ENCODE measurements around the gene CD163L1.

DNA sequence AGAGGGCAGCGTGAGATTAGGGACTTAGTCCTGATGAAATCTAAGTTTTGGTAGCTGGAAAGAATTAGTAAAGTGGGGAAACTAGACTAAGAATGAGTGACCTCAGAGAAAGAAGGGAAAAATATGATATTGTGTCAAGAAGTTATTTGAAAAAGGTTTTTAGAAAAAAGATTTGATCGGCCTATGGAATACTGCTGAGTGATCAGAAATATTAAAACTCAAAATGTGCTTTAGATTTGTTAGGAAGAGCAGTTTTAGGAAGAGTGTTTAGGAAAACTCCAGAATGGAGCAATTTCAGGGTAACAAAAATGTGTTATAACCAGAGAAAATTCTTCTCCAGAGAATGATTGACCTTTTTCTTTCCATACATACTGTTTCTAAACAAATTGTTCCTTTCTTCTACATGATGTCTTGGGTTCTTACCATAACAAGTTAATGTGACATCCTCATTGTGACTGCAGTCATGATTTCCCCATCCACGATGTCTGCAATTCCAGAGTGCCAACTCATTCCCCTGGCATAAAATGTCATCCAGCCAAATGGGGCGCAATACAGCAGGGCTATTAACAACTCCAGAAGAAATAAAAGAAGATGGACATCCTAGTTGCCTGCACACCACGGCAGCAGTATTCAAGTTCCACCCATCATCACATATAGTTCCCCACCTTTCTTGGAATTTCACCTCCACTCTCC is 11.8 kb downstream of the CD163L1 start:
- TF ChIP-seq, protein P1, sequence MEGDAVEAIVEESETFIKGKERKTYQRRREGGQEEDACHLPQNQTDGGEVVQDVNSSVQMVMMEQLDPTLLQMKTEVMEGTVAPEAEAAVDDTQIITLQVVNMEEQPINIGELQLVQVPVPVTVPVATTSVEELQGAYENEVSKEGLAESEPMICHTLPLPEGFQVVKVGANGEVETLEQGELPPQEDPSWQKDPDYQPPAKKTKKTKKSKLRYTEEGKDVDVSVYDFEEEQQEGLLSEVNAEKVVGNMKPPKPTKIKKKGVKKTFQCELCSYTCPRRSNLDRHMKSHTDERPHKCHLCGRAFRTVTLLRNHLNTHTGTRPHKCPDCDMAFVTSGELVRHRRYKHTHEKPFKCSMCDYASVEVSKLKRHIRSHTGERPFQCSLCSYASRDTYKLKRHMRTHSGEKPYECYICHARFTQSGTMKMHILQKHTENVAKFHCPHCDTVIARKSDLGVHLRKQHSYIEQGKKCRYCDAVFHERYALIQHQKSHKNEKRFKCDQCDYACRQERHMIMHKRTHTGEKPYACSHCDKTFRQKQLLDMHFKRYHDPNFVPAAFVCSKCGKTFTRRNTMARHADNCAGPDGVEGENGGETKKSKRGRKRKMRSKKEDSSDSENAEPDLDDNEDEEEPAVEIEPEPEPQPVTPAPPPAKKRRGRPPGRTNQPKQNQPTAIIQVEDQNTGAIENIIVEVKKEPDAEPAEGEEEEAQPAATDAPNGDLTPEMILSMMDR (IDR thresholded peaks at IDR 0.05; ENCODE audit: low read depth, low read length): no peak
- TF ChIP-seq MYC (IDR thresholded peaks at IDR 0.05; ENCODE audit: low read depth, low read length): no peak
- TF ChIP-seq, protein P2, sequence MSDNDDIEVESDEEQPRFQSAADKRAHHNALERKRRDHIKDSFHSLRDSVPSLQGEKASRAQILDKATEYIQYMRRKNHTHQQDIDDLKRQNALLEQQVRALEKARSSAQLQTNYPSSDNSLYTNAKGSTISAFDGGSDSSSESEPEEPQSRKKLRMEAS (IDR thresholded peaks at IDR 0.05; ENCODE audit: low read depth, low read length): no peak
- TF ChIP-seq POLR2A (IDR thresholded peaks at IDR 0.05; ENCODE audit: extremely low read depth, insufficient read length): no peak
